ENCODE measurements around the gene LRRC27. TPM values are rescaled to one million over a fixed set of nuclear protein-coding genes. Genes with fewer than 3 reads are reported as not detected.
"Not testable (repeated sequence)": the region's sequence is repeated elsewhere in the genome, so short reads cannot be mapped to it uniquely, and the experiment has no call there.

LRRC27 gene
- total RNA-seq, 2 donors from 2014 or later: 11.4 to 22.9 TPM

- H3K36me3 ChIP-seq: no peaks in the 10 kb centered on the region
- H3K4me3 ChIP-seq: no peak overlapping the region
- H3K27ac ChIP-seq: no peak overlapping the region
- 97% methylated on average over 4 of the region's 4 CpGs for WGBS
- intact Hi-C loops (cut with DNase I): no loop called here
- H3K9me3 ChIP-seq: no peaks in the 10 kb centered on the region
- no peaks in the 10 kb centered on the region for H3K4me1 ChIP-seq (replicated peaks)
- no peaks in the 10 kb centered on the region for H3K27me3 ChIP-seq (replicated peaks; ENCODE audit: insufficient read depth)
- TF ChIP-seq POLR2AphosphoS5 (IDR thresholded peaks at IDR 0.05) (no peak), POLR2A (IDR thresholded peaks at IDR 0.05) (no peak), CTCF (IDR thresholded peaks at IDR 0.05) (no peak)
- DNase-seq (ENCODE audit: low spot score): no peak
Observed at GRCh38 chr10:132314336-132314735, 17.7 kb upstream of the LRRC27 start.

DNA sequence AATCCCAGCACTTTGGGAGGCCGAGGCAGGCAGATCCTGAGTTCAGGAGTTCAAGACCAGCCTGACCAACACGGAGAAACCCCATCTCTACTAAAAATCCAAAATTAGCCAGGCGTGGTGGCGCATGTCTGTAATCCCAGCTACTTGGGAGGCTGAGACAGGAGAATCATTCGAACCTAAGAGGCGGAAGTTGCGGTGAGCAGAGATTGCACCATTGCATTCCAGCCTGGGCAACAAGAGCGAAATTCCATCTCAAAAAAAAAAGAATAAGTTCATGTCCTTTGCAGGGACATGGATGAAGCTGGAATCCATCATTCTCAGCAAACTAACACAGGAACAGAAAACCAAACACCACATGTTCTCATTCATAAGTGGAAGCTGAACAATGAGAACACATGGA is 17.1 kb upstream of the LRRC27 start:
- H3K36me3 ChIP-seq; H3K4me1 ChIP-seq (replicated peaks); intact Hi-C loops (cut with DNase I); H3K27ac ChIP-seq; H3K9me3 ChIP-seq; DNase-seq (ENCODE audit: low spot score); H3K27me3 ChIP-seq (replicated peaks; ENCODE audit: insufficient read depth); H3K4me3 ChIP-seq: not testable (repeated sequence)
- WGBS: 97% methylated on average over 8 of the region's 8 CpGs

DNA sequence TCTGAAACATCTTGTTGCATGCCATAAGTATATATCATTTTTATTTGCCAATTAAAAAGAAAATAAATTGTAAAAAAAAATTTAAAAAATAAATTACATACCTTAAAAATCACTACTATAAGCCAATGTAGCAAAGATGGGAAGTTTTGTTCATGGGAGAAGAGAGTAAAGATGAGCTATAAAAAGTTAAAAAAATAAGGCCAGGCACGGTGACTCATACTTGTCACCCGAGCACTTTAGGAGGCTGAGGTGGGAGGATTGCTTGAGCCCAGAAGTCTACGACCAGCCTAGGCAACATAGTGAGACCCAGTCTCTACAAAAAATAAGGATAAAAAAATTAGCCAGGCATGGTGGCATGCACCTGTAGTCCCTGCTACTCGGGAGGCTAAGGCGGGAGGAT is 15.9 kb upstream of the LRRC27 start:
- DNase-seq (ENCODE audit: low spot score): no peak
- WGBS: 78% methylated on average over 5 of the region's 5 CpGs
- no peaks in the 10 kb centered on the region for H3K27me3 ChIP-seq (replicated peaks; ENCODE audit: insufficient read depth)
- no peaks in the 10 kb centered on the region for H3K4me1 ChIP-seq (replicated peaks)
- H3K9me3 ChIP-seq: no peaks in the 10 kb centered on the region
- no peak overlapping the region for H3K4me3 ChIP-seq
- H3K27ac ChIP-seq: no peak overlapping the region
- intact Hi-C loops (cut with DNase I): no loop called here
- no peak for TF ChIP-seq POLR2A (IDR thresholded peaks at IDR 0.05)
- no peak for TF ChIP-seq CTCF (IDR thresholded peaks at IDR 0.05)
- no peak for TF ChIP-seq POLR2AphosphoS5 (IDR thresholded peaks at IDR 0.05)
- no peaks in the 10 kb centered on the region for H3K36me3 ChIP-seq

DNA sequence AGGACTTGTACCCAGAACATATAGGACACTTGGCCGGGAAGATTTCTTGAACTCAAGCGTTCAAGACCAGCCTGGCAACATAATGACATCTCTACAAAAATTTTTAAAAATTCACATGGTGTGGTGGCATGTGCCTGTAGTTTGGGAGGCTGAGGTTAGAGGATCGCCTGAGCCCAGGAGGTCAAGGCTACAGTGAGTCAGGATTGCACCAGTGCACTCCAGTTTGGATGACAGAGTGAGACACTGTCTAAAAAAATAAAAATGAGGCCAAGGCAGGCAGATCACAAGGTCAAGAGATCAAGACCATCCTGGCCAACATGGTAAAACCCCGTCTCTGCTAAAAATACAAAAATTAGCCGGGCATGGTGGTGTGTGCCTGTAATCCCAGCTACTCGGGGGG is 14.5 kb upstream of the LRRC27 start:
- DNase-seq (ENCODE audit: low spot score); H3K36me3 ChIP-seq; intact Hi-C loops (cut with DNase I); H3K9me3 ChIP-seq; H3K27me3 ChIP-seq (replicated peaks; ENCODE audit: insufficient read depth); H3K27ac ChIP-seq; H3K4me1 ChIP-seq (replicated peaks); H3K4me3 ChIP-seq: not testable (repeated sequence)
- 92% methylated on average over 6 of the region's 6 CpGs for WGBS

DNA sequence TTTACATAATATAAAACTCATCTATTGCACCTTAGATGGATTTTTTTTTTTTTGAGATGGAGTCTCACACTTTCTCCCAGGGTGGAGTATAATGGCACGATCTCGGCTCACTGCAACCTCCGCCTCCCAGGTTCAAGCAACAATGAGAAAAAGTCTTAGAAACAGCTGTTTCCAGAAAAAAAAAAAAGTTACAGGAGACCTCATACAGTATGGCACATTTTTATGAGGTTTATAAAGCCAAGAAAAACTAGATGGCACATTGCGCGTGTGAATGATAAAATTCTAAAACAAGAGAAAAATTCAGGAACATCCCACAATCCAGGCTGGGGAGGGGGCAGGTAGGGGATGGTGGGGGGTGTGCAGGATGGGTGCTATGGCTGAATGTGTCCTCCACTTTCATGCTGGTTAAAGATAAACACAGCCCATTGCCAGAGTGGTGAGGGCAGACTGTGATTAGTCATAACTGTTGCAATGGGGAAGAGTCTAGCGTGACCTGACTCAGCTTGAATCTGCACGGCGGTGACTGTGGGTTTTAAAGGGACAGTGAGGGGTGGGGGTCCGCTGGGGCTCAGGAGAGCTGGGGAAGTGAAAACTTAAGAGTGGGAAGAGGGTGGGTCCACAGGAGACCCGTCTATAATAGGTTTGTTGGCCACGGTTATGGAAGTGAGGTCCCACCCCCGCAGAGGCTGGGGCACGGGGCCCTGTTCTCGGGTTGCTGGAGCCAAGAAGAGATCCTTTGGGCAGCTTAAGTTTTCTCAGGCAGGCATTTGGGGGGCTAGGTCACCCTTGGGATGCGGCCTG is 11.9 kb upstream of the LRRC27 start:
- 43% methylated on average over 15 of the region's 15 CpGs for WGBS
- no peaks in the 10 kb centered on the region for H3K36me3 ChIP-seq
- no peaks in the 10 kb centered on the region for H3K9me3 ChIP-seq
- TF ChIP-seq POLR2A (IDR thresholded peaks at IDR 0.05) (no peak), POLR2AphosphoS5 (IDR thresholded peaks at IDR 0.05) (no peak)
- H3K4me1 ChIP-seq (replicated peaks): no peaks in the 10 kb centered on the region
- no peak for DNase-seq (ENCODE audit: low spot score)
- H3K27me3 ChIP-seq (replicated peaks; ENCODE audit: insufficient read depth): no peaks in the 10 kb centered on the region
- H3K27ac ChIP-seq: no peak overlapping the region
- H3K4me3 ChIP-seq: no peak overlapping the region
- intact Hi-C loops (cut with DNase I): no loop called here

DNA sequence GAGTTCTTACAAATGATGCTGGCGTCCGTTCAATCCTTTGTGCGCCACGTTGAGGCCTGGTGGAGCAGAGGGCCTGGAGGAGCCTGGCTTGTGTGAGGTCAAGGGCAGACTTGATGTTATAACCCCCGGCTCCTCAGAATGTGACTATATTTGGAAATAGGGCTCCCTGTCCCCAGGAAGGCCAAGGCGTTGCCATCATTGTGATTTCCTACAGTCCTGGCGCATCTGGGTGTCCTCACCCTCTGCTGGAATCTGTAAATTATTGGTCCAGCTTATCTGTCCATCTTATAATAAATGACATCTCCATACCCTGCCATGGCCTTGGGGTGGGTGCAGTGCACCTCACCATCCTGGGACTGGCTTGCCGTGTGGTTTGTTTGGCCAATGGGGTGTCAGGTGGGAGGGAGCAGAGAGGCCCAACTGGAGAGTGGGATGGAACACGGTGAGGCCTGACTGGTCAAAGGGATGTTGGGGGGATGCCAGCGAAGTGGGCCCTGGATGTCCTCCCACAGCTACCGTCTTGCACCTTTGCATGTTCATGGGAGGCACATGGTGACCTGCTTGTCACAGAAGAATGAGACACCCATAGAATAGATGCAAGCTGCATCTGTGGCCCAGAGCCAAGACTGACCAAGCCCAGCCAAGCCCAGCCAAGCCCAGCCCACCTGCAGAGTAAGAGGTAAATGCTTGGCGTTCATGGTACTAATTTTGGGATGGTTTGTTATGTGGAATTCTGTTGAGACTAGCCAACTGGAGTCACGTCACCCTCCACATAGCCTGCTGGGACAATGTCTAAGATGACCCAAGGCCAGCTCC is 11.1 kb upstream of the LRRC27 start:
- Histone ChIP-seq H3K27ac (no peak overlapping the region), H3K36me3 (no peaks in the 10 kb centered on the region), H3K4me1 (replicated peaks) (no peaks in the 10 kb centered on the region), H3K9me3 (no peaks in the 10 kb centered on the region), H3K27me3 (replicated peaks; ENCODE audit: insufficient read depth) (no peaks in the 10 kb centered on the region), H3K4me3 (no peak overlapping the region)
- 82% methylated on average over 13 of the region's 13 CpGs for WGBS
- intact Hi-C loops (cut with DNase I): no loop called here
- no peak for TF ChIP-seq POLR2AphosphoS5 (IDR thresholded peaks at IDR 0.05)
- no peak for TF ChIP-seq POLR2A (IDR thresholded peaks at IDR 0.05)
- TF ChIP-seq CTCF (IDR thresholded peaks at IDR 0.05): no peak
- no peak for DNase-seq (ENCODE audit: low spot score)

All from prostate gland (tissue), 2 donors.